ENCODE data around the gene BCAT1.
"Not testable (repeated sequence)": the region's sequence is repeated elsewhere in the genome, so short reads cannot be mapped to it uniquely, and the experiment has no call there.

BCAT1 gene

DNA sequence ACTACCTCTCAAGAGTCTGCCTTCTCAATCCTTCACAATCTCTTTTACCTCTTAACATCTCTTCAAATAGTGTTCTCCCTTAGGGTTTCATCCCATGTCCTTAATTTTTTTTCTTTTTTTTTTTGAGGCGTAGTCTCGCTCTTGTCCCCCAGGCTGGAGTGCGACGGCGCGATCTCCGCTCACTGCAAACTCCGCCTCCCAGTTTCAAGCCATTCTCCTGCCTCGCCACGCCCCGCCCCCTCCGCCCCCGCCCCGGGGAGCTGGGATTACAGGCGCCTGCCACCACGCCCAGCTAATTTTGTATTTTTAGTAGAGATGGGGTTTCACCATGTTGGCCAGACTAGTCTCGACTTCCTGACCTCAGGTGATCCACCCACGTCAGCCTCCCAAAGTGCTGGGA lies 7.0 kb upstream of the BCAT1 start:
- DNase-seq, result no peak

DNA sequence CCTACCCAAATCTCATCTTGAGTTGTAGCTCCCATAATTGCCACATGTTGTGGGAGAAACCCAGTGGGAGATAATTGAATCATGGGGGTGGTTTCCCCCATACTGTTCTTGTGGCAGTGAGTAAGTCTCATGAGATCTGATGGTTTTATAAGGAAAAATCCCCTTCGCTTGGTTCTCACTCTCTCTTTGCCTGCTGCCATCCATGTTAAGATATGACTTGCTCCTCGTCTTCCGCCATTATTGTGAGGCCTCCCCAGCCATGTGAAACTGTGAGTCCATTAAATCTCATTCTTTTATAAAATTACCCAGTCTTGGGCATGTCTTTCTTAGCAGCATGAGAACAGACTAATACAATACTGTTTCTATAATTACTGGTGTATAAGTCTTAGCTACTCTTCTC lies 6.5 kb upstream of the BCAT1 start:
- peak; percentile 54 for DNase-seq

DNA sequence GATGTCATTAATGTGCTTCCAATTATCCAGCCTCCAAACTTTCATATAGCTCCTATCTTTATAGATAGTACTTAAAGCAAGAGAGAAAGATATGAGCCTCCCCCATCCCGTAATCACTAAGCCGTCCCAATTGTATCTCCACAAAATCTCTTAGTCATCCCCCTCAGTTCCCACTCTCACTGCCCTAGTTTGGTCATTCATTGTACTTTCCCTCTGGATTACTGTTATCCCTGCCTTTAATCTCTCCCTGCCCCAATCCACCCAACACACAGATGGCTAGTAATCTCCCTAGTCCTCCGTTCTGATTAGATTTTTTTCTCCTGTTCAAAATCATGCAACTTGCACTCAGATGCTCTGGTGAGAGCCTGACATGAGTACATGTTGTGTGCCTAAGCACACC lies 5.4 kb upstream of the BCAT1 start:
- DNase-seq, result no peak

DNA sequence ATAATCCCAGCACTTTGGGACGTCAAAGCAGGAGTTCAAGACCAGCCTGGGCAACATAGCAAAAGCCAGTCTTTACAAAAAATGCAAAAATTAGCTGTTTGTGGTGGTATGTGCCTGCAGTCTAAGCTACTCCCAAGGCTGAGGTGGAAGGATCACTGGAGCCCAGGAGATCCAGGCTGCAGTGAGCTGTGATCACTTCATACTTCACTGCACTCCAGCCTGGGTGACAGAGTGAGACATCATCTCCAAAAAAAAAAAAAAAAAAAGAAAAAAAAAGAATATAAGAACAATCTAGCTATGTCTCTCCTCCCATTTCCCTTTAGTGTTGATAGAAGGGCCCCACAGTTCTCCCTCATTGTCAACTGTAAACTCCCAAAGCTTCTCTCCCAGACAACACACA lies 3.5 kb upstream of the BCAT1 start:
- DNase-seq, result no peak

DNA sequence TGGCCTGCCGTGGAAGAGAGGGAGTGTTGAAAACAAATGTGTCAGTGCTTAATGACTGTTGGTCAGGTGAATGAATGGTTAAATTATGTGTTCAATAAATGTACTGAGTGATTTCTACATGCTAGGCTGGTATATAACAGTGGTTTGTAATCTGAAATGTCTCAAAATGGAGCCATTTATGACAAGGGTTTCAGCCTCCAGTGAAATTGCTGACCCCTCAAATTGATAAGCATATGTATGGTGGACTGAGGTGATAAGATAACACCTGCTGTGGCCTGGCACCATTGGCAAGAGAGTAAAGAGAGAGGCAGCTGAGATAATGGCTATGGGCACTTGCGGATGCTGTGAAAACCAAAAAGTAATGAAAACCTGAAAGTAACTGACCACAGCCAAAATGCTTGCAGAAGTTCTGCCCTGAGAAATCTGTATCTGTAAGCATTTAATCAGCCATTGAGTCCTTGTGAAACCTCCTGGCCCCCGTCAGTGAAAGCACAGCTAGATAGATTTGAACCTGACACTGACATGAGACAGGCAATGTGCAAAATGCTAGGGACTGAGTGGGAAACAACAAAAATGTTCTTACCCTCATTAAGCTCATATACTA lies 1.4 kb upstream of the BCAT1 start:
- DNase-seq, result peak; percentile 37

DNA sequence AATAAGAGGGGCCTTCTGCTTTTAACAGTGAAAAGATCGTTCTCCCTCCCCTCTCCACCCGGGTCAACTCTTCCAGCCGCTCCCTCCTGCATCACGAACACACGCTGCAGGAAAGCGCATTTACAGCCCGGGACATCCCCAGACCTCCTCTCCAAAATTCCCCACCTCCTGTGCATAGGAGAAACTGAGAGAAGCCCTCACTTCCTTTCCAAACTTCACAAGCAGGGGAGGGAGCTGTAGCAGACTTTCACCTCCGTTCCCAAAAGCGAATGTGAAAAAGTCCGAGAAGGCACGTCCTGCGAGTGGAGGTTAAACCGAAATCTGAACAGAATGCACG lies 513 bp downstream of the BCAT1 start:
- peak; percentile 65 for DNase-seq

DNA sequence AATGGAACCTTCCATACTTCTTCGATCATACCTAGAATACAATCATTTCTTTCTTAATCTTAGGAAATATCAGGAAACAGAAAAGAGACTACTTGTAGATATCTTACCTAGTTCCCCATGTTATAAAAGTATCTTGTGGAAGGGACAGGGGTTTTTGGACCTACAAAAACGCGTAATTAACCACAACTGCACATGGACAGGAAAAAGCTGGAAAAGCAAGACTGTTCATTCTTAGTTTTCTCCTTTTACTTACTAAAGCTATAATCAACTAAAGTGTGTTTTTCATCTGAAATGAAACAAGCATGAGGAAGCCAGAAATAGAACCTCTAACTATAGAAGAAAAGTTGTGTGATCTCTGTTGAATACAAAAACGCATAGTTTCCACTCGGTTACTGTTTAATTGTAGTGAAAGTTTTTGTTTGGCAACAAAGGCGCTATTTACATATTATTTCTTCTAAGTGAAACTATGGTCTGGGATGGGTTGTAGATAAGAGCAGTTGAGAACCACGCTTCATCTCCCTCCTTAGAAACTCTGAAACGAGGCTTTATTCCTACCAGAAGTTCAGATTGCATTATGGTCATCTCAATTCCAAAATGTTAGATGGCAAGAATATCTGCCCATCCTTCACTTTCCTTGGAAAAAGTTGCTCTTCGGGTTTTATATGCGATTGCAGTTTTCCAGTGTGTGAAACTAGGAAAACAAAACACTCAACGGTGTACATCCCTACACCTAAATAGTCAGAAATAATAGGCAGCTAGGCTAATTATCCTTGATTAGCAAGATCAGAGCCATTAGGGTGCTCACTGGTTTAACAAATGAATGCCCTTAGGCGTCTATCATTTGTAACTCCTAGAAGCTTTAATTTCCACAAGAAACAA lies 1.1 kb downstream of the BCAT1 start:
- DNase-seq, result no peak

DNA sequence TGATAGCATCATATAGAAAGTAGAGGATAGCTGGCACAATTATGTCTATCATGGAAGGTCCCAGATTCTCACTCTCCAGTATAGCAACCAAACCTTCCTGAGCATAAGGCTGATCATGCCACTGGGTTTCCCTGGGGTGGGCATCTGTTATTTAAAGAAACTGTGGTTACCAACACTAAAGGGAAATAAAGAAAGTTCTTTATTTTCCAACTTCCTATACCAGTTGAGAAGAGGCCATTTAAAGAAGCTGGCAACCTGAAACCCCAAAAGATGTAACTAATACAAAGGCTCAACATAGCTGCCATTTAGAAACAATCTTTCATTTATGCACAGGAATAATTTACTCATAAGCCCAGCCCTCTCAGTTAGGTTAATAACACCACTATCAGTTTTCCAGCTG lies 3.1 kb downstream of the BCAT1 start:
- DNase-seq, result no peak

DNA sequence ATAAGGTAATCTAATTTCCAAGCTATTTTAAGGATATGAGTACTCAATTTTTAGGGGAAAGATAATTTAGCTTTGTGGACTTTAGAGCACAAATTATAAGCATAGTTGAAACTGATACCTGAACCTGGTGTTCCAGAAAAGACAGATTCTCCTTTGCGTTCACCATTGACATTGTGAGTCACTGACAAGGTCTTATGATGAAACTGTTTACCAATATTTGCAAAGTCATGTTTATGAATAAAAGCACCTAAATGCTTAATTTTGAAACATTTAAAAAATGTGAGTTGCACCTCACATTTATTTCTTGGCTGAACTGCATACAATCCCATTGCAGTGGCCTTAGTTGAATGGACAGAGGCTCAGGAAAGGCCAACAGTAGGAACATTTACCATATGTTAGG lies 3.9 kb downstream of the BCAT1 start:
- no peak for DNase-seq

DNA sequence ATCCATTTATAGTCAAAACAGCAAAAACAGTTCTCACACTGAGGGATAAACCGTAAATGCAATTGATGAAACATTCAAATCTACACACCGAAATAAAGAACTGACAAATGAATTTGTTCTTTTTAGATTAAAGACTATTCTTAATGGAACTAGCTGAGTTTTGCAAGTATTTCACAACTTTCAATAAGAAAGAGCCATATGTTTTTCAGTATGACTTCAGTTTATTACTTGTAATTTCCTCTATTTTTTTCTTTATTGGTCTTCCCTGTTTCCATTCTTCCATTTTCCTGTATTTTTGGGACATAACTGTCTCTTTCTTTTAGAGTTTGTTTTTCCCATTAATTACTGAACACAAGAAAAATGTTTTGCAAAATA lies 4.3 kb downstream of the BCAT1 start:
- no peak for DNase-seq

DNA sequence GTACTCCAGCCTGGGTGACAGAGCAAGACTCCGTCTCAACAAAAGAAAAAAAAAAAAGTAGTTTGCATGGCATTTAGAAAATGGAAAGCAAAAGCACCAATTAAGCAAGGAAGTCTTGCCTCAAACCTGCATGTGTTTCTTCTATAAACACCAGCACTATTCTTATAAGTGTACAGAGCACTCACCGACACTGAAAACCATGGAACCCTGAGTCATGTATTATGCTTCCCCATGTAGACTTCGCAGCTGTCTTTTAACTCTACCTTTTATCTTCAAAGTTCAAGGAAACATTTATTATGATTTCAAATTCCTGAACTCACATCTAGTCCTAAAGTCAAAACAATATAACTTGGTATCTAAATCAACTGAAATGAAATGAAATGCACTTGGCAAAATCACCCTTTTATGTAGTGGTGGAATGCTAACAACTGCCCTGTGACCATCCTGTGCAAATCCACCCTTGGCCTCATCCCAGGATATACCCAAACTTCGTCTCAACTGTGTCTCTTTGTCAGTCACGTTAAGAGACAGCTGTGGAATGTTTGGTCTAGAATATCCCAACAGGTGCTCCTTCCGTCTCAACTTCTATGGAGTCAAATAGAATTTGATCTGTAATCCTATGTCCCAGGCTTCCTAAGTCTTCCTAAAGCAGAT lies 4.8 kb downstream of the BCAT1 start:
- DNase-seq, result no peak

DNA sequence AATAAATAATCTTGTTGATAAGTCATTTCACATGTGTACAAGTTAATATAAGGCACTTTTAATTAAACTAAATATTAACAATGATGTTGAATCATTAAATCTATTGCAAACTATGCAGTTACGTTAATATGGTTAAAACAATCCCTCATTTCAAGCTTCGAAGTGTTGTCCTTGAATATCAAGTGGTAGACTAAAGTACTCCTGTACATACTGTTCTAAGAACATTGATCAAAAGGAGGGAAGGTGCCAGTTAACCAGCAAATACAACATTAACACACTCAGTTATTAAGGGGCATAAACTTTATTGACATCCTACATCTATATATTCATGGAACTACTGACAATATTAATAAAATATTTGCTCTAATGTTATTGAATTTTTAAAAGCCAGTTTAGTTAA lies 8.7 kb downstream of the BCAT1 start:
- no peak for DNase-seq

DNA sequence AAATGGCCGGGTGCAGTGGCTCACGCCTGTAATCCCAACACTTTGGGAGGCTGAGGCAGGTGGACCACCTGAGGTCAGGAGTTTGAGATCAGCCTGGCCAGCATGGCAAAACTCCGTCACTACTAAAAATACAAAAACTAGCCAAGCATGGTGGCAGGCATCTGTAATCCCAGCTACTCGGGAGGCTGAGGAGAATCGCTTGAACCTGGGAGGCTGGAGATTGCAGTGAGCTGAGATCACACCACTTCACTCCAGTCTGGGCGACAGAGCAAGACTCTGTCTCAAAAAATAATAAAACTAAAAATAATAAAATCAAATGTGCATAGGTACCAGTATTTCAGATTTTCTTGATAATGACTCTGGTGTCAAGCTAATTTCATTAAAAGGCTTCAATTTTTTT lies 9.3 kb downstream of the BCAT1 start:
- DNase-seq, result not testable (repeated sequence)

DNA sequence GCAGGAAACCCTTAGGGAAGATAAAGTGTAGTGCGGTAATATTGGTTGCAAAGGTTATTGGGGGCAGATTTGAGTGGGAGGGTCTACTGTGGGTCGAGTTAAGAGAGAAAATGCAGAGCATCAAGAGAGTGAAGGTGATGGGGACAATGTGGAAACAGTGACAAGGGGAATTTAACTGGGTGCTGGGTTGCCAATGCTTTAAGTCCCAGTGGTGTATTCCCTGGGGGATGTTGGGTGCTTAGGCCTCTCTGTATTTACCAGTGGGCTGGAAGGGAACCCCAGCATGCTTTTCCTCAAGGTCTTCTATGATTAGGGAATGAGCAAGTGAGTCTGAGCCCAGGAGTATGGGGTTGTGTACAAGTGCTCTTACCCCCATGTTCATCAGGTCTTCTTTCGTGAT lies 10.6 kb downstream of the BCAT1 start:
- DNase-seq, result no peak

DNA sequence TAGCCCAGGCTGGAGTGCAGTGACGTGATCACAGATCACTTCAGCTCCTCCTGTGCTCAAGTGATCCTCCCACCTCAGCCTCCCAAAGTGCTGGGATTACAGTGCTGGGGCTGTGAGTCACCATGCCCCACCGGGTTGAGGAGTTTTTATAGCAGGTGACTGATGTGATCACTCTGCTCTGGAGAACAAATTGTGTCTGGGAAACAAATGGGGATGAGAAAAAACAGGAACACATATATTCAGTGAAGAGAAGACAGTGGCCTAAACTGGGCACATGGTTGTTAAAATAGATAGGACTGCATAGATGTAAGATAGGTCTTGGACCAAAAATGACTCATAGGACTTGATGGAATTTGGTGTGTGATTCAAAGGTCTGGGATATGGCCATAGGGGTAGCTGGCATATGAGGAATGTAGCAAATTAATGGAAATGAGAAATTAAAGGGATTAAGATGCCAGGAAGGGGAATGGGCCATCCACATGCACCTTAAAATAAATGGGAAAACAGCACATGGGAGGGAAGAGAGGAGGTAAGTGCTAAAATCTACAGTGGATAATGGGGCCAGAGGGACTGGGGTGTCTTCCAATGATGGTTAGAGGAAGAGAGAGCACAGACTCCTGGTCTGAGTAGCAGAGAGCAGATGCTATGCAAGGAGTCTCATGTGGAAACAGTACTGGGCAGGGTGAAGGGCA lies 11.2 kb downstream of the BCAT1 start:
- DNase-seq, result no peak

DNA sequence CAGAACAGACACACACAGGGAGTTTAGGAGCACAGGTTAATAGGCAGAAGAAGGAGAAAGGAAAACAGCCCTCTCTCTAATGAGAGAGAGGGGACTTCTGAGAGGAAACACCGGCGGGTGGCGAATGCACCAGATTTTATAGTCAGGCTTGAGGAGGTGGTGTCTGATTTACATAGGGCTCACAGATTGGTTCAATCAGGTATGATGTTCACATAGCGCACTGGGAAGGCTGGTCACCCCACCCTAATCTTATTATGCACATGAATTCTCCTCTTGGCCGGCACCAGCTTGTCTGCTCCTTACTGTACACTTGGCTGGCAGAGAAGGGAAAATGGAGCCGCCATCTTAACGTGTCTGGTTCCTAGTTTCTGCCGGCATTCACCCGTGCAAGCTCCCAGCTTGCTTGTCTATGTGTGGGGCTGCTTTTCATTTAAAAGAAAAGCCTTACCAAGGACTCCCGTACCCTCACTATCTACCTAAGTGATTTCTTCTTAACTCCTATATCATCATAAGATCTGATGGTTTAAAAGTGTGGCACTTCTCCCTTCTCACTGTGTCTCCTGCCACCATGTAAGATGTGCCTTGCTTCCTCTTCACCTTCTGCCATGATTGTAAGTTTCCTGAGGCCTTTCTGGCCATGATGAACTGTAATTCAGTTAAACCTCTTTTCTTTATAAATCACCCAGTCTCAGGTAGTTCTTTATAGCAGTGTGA lies 15.1 kb downstream of the BCAT1 start:
- no peak for DNase-seq

DNA sequence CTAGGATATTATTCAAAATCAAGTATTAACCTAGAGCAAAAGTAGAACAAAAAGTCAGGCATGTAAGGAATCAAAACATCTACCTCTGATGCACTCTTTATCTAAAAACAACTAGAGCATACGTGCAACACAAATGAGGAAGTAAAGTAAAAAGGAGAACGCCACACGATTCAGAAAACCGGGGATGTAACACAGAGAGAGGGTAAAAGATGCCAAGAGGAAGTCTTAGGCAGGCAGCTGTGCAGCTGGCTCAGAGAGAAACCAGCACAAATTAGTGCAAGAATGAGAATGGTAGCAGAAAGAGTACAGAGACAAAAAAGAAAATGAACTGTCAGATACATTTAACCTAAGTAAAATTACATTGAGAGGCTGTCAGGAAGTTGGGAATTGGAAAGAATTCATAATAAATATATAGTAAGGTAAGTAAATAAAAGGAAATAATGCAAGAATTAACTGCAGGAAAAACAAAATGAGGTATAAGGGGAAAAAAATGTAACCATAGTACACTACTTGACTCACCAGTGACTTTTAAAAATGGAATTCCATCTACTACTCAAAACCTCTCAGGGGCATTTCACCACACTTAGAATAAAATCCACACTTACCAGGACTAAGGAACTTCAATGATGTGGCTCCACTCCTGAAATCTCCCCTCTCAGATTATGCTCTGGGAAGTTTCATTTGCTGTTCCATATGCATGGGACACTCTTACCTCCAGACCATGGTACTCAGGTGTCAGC lies 17.1 kb downstream of the BCAT1 start:
- peak; percentile 35 for DNase-seq

DNA sequence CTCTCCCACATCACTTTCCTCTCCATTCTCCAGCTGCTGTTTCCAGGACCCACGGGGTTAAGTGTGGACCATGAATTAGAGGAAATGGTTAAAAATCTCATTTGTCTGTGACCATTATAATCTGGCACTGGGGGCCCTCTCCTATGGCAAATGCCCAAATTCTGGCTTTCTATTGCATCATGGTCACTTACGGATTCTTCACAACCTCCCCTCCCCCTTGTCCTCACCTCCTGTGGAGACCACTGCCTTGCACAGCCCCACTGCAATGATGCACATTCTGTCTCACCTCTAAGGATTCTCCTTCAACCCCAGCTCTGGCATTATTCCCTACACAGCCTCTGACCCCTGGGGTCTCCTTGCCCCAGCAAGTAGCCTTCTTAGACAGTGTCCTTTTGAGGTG lies 18.9 kb downstream of the BCAT1 start:
- no peak for DNase-seq

DNA sequence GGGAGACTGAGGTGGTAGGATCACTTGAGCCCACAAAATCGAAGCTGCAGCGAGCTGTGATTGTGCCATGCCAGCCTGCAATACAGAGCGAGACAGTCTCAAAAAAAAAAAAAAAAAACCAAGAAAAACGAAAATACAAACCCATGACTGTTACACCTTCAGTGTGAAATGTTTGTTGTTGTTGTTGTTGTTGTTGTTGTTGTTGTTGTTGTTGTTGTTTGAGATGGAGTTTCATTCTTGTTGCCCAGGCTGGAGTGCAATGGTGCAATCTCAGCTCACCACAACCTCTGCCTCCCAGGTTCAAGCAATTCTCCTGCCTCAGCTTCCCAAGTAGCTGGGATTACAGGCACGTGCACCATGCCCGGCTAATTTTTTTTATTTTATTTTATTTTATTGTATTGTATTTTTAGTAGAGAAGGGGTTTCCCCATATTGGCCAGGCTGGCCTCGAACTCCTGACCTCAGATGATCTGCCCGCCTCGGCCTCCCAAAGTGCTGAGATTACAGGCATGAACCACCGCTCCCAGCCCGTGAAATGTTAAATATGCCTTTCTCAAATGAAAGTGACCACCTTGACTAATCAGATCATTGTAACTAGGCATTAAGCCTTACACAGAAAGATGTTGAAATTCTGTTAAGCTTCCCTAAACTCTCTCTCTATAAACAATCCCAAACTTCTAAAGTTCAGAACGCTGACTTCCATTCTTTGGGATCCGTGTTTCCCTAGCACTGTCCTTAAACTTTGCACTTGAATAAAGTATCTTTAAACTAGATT lies 20.2 kb downstream of the BCAT1 start:
- not testable (repeated sequence) for DNase-seq

DNA sequence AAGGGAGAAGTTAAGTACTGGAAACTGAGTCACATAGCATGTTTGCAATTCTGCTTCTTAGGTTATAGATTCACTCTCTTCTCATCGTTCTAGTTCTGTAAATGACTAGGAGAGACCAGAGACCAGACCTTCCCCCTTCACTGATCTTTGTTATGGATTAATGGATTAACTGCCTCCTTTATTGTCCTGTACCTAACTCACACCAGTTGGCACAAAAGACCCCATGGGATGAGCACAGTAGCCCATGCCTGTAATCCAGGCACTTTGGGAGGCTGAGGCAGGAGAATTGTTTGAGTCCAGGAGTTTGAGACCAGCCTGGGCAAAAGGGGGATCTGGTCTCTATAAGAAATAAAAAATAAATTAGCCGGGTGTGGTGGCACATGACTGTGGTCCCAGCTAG lies 20.8 kb downstream of the BCAT1 start:
- DNase-seq, result no peak

DNA sequence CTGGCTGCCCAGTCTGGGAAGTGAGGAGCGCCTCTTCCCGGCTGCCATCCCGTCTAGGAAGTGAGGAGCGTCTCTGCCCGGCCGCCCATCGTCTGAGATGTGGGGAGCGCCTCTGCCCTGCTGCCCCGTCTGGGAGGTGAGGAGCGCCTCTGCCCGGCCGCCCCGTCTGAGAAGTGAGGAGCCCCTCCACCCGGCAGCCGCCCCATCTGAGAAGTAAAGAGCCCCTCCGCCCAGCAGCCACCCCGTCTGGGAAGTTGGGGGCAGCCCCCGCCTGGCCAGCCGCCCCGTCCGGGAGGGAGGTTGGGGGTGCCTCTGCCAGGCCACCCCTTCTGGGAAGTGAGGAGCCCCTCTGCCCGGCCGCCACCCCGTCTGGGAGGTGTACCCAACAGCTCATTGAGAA lies 22.8 kb downstream of the BCAT1 start:
- not testable (repeated sequence) for DNase-seq

DNA sequence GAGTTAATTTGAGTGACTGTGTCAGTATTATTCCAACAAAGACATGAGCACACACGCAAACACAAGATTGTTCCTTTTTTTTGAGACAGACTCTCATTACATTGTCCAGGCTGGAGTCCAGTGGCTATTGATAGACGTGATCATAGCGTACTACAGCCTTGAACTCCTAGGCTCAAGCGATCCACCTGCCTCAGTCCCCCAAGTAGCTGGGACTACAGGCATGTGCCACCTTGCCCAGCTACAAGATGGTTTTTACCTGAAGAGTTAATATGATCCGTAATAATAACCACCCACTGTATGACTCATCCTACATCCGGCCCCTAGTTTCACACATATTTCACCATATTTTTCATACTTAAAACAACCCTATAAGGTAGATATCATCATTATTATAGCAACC lies 26.8 kb downstream of the BCAT1 start:
- DNase-seq, result peak; percentile 58

Data from activated CD4-positive, alpha-beta T cell treated with anti-CD3 and anti-CD28 coated beads, Interleukin-2, Interleukin-6, amounts not matched to agents 100 ng/mL and 50 ng/mL, durations not matched to agents 16 hours and 8 hours (primary cell).